DOHH2 (cell line): Measurements from ENCODE around the gene PLEKHB2.

Experiments used
- EZH2phosphoT487 ChIP-seq: fragments of 200-600 bp; sonication (generic); IDR thresholded peaks from 2 replicates; pipeline ENCODE4 v1.6.1; 2017; ENCODE audit warnings: borderline replicate concordance, mild to moderate bottlenecking, antibody characterized with exemption, low read length, moderate library complexity, mixed read lengths
- TF ChIP-seq, protein P1 (sequence below): fragments of 200-600 bp; sonication (generic); IDR thresholded peaks from one replicate; pipeline ENCODE4 v1.5.1; 2014; ENCODE audit warnings: antibody characterized with exemption, mild to moderate bottlenecking, low read depth, low read length; ENCODE audit not compliant: poor library complexity, severe bottlenecking

DNA sequence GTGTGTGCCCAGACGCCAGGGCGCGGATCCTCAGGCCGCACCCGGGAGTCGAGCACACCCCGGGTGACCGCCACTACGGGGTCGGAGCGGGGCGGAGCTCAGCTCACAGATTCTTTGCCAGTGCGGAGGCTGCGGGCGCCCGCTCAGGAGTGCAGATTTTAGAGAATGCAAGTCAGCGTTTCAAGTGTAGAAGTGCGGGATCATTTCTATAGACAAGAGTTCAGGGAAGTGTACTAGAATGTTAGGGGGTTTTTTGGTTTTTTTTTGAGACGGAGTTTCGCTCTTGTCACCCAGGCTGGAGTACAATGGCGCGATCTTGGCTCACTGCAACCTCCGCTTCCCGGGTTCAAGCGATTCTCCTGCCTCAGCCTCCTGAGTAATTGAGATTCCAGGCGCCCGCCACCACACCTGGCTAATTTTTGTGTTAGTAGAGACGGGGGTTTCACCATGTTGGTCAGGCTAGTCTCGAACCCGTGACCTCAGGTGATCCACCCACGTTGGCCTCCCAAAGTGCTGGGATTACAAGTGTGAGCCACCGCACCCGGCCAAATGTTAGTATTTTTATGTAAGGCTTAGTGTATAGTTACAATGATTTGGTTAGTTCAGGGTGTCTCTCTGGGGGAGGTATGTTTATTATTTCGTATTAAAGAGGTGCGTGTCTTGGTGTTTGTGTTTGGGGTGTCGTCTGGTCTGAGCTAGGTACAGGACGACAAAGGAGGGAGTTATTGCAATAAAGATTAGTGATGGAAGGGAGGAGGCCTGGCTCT lies 11.3 kb upstream of the PLEKHB2 start:
- TF ChIP-seq, protein P1, sequence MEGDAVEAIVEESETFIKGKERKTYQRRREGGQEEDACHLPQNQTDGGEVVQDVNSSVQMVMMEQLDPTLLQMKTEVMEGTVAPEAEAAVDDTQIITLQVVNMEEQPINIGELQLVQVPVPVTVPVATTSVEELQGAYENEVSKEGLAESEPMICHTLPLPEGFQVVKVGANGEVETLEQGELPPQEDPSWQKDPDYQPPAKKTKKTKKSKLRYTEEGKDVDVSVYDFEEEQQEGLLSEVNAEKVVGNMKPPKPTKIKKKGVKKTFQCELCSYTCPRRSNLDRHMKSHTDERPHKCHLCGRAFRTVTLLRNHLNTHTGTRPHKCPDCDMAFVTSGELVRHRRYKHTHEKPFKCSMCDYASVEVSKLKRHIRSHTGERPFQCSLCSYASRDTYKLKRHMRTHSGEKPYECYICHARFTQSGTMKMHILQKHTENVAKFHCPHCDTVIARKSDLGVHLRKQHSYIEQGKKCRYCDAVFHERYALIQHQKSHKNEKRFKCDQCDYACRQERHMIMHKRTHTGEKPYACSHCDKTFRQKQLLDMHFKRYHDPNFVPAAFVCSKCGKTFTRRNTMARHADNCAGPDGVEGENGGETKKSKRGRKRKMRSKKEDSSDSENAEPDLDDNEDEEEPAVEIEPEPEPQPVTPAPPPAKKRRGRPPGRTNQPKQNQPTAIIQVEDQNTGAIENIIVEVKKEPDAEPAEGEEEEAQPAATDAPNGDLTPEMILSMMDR: no peak
- no peak for TF ChIP-seq EZH2phosphoT487
